PFSK-1 (cell line): Measurements from ENCODE around the gene GLI2.

Experiments
- REST ChIP-seq, 2 experiments: IDR thresholded peaks; 2 replicates each; pipeline versions ENCODE4 v1.6.1 to v1.8.0; 2011 to 2012; ENCODE audit warnings: low read depth in 2 of 2, low read length in 2 of 2, control low read depth in 1 of 2, inconsistent platforms in 1 of 2, mild to moderate bottlenecking in 1 of 2, moderate library complexity in 1 of 2; ENCODE audit not compliant: insufficient read depth in 1 of 2
- SIN3A ChIP-seq: IDR thresholded peaks from 2 replicates; pipeline ENCODE4 v1.6.1; 2012; ENCODE audit warnings: mild to moderate bottlenecking, low read length, moderate library complexity, borderline replicate concordance; ENCODE audit not compliant: insufficient read depth
- TAF1 ChIP-seq: IDR thresholded peaks from 2 replicates; pipeline ENCODE4 v1.6.1; 2012; ENCODE audit warnings: low read length, control low read depth, borderline replicate concordance; ENCODE audit not compliant: insufficient read depth

GRCh38 chr2:120760446-120761135 is 24.9 kb downstream of the GLI2 start:
- no peak for TF ChIP-seq REST (IDR thresholded peaks at IDR 0.05; ENCODE audit: insufficient read depth in 1 of 2, low read depth in 2 of 2, low read length in 2 of 2)
- TF ChIP-seq TAF1 = no peak
- no peak for TF ChIP-seq SIN3A
